VCaP (cell line): ENCODE measurements around the gene GPR21.

ENCODE experiments used
- H3K27ac ChIP-seq: fragments of 450-650 bp; 2 replicates; pipeline ENCODE4 v1.5.1; 2017
- TF ChIP-seq, protein P1 (sequence below): fragments of 450-650 bp; conservative IDR thresholded peaks from 2 replicates; pipeline ENCODE4 v1.5.1; 2017; ENCODE audit warnings: mild to moderate bottlenecking, moderate library complexity

The GPR21 gene

DNA sequence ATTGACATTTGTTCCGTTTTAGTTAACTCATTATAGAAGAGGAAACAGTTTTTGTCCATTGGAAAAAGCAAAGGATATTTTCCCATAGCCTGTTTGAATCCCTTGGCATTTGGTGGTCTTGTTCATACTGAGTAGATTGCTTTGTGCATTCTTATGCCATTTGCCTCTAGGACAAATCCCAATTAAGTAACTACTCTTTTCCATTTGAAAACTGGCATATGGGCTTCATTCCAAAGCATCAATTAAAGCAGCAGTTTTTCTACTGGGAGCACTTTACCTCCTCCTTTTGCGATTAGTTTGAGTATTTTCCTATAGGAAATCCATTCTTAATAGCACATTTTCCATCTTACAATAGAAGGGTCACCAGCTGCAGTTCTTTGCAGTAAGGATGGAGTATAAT, 31.2 kb downstream of the GPR21 start:
- TF ChIP-seq, protein P1, sequence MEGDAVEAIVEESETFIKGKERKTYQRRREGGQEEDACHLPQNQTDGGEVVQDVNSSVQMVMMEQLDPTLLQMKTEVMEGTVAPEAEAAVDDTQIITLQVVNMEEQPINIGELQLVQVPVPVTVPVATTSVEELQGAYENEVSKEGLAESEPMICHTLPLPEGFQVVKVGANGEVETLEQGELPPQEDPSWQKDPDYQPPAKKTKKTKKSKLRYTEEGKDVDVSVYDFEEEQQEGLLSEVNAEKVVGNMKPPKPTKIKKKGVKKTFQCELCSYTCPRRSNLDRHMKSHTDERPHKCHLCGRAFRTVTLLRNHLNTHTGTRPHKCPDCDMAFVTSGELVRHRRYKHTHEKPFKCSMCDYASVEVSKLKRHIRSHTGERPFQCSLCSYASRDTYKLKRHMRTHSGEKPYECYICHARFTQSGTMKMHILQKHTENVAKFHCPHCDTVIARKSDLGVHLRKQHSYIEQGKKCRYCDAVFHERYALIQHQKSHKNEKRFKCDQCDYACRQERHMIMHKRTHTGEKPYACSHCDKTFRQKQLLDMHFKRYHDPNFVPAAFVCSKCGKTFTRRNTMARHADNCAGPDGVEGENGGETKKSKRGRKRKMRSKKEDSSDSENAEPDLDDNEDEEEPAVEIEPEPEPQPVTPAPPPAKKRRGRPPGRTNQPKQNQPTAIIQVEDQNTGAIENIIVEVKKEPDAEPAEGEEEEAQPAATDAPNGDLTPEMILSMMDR: no peak
- no peak overlapping the region for H3K27ac ChIP-seq

DNA sequence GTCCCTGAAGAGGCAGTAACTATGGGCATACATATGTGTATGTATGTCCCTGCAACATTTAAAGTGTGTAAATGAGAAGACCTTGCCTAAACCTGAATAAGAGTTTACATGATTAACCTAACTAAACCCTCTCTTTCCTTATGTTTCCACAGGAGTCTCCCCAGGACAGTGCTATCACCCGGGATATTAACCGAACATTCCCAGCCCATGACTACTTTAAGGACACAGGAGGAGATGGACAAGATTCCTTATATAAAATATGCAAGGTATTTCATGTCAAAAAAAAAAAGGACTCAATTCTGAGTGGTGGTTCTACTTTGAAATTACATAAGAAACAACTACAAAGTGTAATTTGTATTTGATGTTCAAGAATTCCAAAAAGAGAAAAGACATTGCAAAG, 31.7 kb downstream of the GPR21 start:
- TF ChIP-seq, protein P1: no peak
- H3K27ac ChIP-seq: no peak overlapping the region

DNA sequence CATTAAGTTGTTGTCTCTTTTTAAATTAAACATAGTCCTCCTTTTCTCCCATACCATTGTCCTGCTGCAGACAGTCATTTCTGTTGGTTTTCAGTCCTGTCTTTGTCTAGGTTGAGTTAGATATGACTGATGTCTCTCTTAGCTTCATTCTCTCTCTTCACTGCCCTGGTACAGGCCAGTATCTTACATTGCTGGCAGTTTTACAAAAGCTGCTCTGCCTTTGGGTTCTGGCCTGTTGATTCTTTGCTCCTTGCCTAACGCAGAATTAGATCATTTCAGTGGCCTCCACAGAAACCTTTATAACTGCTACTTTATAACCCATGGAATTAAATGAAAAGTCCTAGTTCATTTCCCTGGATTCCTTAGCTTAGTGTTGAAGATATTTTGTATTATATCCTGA, 33.7 kb downstream of the GPR21 start:
- TF ChIP-seq, protein P1: no peak
- H3K27ac ChIP-seq: no peak overlapping the region

DNA sequence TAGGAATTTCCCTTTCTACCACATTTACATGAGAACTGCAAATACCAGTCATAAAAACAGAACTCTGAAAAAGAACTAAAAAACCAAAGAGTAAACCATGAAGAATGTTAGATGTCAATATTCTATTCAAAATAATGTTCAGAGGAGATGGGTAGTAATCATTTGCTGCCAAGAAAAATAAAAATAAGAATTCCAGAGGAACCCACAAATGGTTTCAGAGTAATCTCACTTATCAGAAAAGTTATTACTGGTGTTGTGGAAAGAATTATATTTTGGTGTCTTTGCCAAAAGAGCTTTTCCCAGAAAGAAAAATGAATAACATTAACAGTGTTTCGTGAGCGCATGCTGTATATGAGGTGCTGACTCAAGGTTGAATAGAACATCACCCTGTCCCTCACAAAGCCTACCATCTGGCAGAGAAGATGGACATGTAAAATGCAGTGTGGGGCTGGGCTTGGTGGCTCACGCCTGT, 35.6 kb downstream of the GPR21 start:
- no peak overlapping the region for H3K27ac ChIP-seq
- TF ChIP-seq, protein P1: no peak

DNA sequence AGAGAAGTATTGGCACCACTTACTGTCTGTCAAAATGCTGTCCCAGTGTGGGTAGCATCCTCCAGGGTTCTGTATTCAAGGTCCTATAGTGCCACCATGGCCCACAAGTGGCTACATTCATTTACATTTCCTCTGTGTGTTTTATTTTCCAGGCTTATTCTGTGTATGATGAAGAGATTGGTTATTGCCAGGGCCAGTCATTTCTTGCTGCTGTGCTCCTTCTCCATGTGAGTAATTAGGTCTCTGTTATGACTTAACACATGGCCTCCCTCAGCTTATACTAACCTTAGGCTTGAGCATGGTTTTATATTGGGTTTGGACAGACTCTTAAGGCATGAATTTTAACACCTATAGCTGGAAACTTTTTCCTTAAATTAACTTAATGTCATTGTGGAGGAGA, 36.7 kb downstream of the GPR21 start:
- H3K27ac ChIP-seq: no peak overlapping the region
- TF ChIP-seq, protein P1: no peak

DNA sequence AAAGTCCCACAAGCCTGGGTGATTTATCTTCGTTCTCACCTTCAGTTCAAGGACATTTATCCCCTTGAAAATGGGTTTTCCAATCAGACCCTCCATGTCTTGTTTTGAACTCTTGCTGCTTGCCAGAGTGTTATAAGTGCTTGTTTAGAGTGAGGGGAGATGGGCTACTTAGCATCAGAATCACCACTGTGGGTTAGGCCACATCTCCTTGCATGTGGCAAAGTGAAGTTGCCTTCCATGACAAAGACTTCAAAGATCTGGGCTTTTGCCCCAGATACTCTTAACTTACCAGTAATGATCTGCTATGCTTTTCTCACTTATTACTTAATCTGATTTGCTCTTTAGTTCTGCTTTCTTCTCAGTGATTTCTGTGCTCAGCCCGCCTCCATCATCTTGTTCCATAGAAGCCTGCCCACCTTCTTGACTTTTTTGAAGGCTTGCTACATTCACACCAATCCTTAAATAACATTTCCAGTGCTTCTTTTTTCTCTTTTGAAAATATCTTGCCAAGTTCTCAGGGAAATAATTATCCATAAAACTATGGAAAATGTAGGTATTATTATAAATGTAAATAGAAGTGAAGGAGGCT, 39.0 kb downstream of the GPR21 start:
- TF ChIP-seq, protein P1: no peak
- H3K27ac ChIP-seq: no peak overlapping the region

DNA sequence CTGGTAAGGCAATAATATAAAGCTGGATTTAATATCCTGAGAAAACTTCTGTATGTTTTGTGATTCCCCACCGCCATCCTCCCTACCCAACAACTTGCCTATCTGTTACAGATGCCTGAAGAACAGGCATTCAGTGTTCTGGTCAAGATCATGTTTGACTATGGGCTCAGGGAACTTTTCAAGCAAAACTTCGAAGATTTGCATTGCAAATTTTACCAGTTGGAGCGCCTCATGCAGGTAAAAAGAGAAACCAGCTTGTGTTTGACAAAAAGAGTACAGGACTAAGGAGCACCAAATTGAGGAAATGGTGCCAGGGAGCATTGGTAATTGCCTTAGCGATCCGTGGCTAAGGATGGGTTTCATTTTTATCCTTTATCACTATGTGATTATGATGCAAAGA, 40.0 kb downstream of the GPR21 start:
- TF ChIP-seq, protein P1: no peak
- H3K27ac ChIP-seq: no peak overlapping the region
